ENCODE results near the gene PRR7. TPM values are rescaled to one million over a fixed set of nuclear protein-coding genes. Genes with fewer than 3 reads are reported as not detected.

PRR7 gene
- total and polyA plus RNA-seq, 2 of the 13 experiments (the other 11 are each of a cell fraction or from before 2014, with no cell fraction given): 4.8 to 5.0 TPM

GRCh38 chr5:177409043-177409801 lies 37.4 kb upstream of the PRR7 start, which contains the start of gene F12 (continued):
- peak; percentile 65 for TF ChIP-seq MAX (IDR thresholded peaks at IDR 0.05)
- 0 out of 2 replicates have a peak, but pooled peaks have one; percentile 43 for TF ChIP-seq ZNF343 (CRISPR knock-in tag; IDR thresholded peaks at IDR 0.05)
- no peak for TF ChIP-seq MAZ (IDR thresholded peaks at IDR 0.05; ENCODE audit: borderline replicate concordance, low read depth, low read length)
- peak; percentile 56; the same call in 1 of the 2 replicates for TF ChIP-seq MAZ (CRISPR knock-in tag; IDR thresholded peaks at IDR 0.05; ENCODE audit: low read depth)
- TF ChIP-seq MAFG (CRISPR knock-in tag; IDR thresholded peaks at IDR 0.05): no peak
- no peak for TF ChIP-seq ZFP1 (CRISPR knock-in tag; IDR thresholded peaks at IDR 0.05)
- TF ChIP-seq ZNF503 (CRISPR knock-in tag; IDR thresholded peaks at IDR 0.05): no peak
- no peak for TF ChIP-seq HNRNPLL (IDR thresholded peaks at IDR 0.05; ENCODE audit: low read depth, low read length, poor library complexity, severe bottlenecking)
- no peak for TF ChIP-seq ATF3 (CRISPR knock-in tag; IDR thresholded peaks at IDR 0.05)
- no peak for TF ChIP-seq ZNF382 (CRISPR knock-in tag; IDR thresholded peaks at IDR 0.05; ENCODE audit: borderline replicate concordance)
- no peak for TF ChIP-seq RFX5 (IDR thresholded peaks at IDR 0.05; ENCODE audit: low read depth, low read length)
- TF ChIP-seq E2F1 (CRISPR knock-in tag; IDR thresholded peaks at IDR 0.05): no peak
- TF ChIP-seq ZNF883 (CRISPR knock-in tag; IDR thresholded peaks at IDR 0.05; ENCODE audit: not compliant biosample characterization): no peak
- TF ChIP-seq KDM4B (CRISPR knock-in tag; IDR thresholded peaks at IDR 0.05): no peak
- no peak for TF ChIP-seq ZNF780A (CRISPR knock-in tag; IDR thresholded peaks at IDR 0.05)
- no peak for TF ChIP-seq NFRKB (IDR thresholded peaks at IDR 0.05)
- TF ChIP-seq ZNF33A (CRISPR knock-in tag; IDR thresholded peaks at IDR 0.05; ENCODE audit: borderline replicate concordance): no peak
- TF ChIP-seq ZNF772 (CRISPR knock-in tag; IDR thresholded peaks at IDR 0.05): peak; percentile 52; the same call in 1 of the 2 replicates
- peak; percentile 25; the same call in 1 of the 2 replicates for TF ChIP-seq RARA (CRISPR knock-in tag; IDR thresholded peaks at IDR 0.05)
- no peak for TF ChIP-seq TFDP2 (CRISPR knock-in tag; IDR thresholded peaks at IDR 0.05)
- no peak for TF ChIP-seq PHB2 (IDR thresholded peaks at IDR 0.05; ENCODE audit: partially characterized antibody)
- TF ChIP-seq HHEX (CRISPR knock-in tag; IDR thresholded peaks at IDR 0.05): no peak
- TF ChIP-seq KLF11 (CRISPR knock-in tag; IDR thresholded peaks at IDR 0.05): no peak
- no peak for TF ChIP-seq ZNF549 (CRISPR knock-in tag; IDR thresholded peaks at IDR 0.05)
- TF ChIP-seq CTCF (CRISPR knock-in tag; IDR thresholded peaks at IDR 0.05): no peak

Data from HepG2 (cell line).